Activated naive CD8-positive, alpha-beta T cell treated with anti-CD3 and anti-CD28 coated beads, Interleukin-2, amount 10 ng/mL, durations not matched to agents 7 days and 5 days (primary cell): ENCODE data around the gene FAM229B. TPM values are rescaled to one million over a fixed set of nuclear protein-coding genes. Genes with fewer than 3 reads are reported as not detected.

ENCODE experiments used
- ATAC-seq: fragments of 150-1000 bp; cut with Tn5 transposase; one replicate; pipeline ENCODE4 v1.10.0; 2021; ENCODE audit warnings: low read depth, moderate library complexity
- POLR2A ChIA-PET: fragments of 350-600 bp; sonication (Branson Sonifier 250); formaldehyde crosslinking; loops from one replicate; lab custom pipeline; 2021; ENCODE audit warnings: antibody characterized with exemption; lab: Charles Lee
- DNase-seq: peaks from one replicate; pipeline ENCODE4 v3.0.0; 2021
- H3K27ac Mint-ChIP-seq: one replicate; pipeline ENCODE4 v1.8.0; 2022; ENCODE audit warnings: mild to moderate bottlenecking, mixed read lengths
- H3K27me3 Mint-ChIP-seq: one replicate; pipeline ENCODE4 v1.8.0; 2022; ENCODE audit warnings: mild to moderate bottlenecking, moderate library complexity, mixed read lengths
- H3K36me3 Mint-ChIP-seq: one replicate; pipeline ENCODE4 v1.8.0; 2021; ENCODE audit warnings: mild to moderate bottlenecking, mixed read lengths
- H3K4me1 Mint-ChIP-seq: one replicate; pipeline ENCODE4 v1.8.0; 2021; ENCODE audit warnings: mixed read lengths
- H3K4me3 Mint-ChIP-seq: one replicate; pipeline ENCODE4 v1.8.0; 2022; ENCODE audit warnings: mild to moderate bottlenecking, moderate library complexity, mixed read lengths
- H3K9me3 Mint-ChIP-seq: one replicate; pipeline ENCODE4 v1.8.0; 2021; ENCODE audit warnings: mixed read lengths
- total RNA-seq, 2 experiments: library from RNA; stranded (reverse); gene quantifications; one replicate each; pipeline ENCODE4 v1.2.3, GENCODE V29; 2021

The FAM229B gene
- total RNA-seq, 2 experiments from 2014 or later: 1.9 to 2.3 TPM

GRCh38 chr6:112128208-112128607 is 40.8 kb downstream of the FAM229B start:
- no peak overlapping the region for H3K27ac Mint-ChIP-seq
- DNase-seq (no peak), ATAC-seq (no peak)
- peaks cover 10% of the 10 kb centered on the region for H3K27me3 Mint-ChIP-seq
- no peaks in the 10 kb centered on the region for H3K9me3 Mint-ChIP-seq
- H3K4me1 Mint-ChIP-seq: no peaks in the 10 kb centered on the region
- H3K36me3 Mint-ChIP-seq: no peaks in the 10 kb centered on the region
- no peak overlapping the region for H3K4me3 Mint-ChIP-seq
- POLR2A ChIA-PET: no interaction called here

GRCh38 chr6:112130878-112131277 is 43.5 kb downstream of the FAM229B start:
- Mint-ChIP-seq H3K9me3 (no peaks in the 10 kb centered on the region), H3K27ac (no peak overlapping the region), H3K4me1 (no peaks in the 10 kb centered on the region), H3K4me3 (no peak overlapping the region), H3K36me3 (no peaks in the 10 kb centered on the region), H3K27me3 (peaks cover 19% of the 10 kb centered on the region)
- POLR2A ChIA-PET: no interaction called here
- ATAC-seq (no peak), DNase-seq (no peak)

GRCh38 chr6:112139052-112139451 is 51.7 kb downstream of the FAM229B start:
- Mint-ChIP-seq H3K4me3 (no peak overlapping the region), H3K27me3 (peaks cover 7% of the 10 kb centered on the region), H3K27ac (no peak overlapping the region), H3K4me1 (no peaks in the 10 kb centered on the region), H3K9me3 (no peaks in the 10 kb centered on the region), H3K36me3 (no peaks in the 10 kb centered on the region)
- POLR2A ChIA-PET: no interaction called here
- DNase-seq (no peak), ATAC-seq (no peak)

DNA sequence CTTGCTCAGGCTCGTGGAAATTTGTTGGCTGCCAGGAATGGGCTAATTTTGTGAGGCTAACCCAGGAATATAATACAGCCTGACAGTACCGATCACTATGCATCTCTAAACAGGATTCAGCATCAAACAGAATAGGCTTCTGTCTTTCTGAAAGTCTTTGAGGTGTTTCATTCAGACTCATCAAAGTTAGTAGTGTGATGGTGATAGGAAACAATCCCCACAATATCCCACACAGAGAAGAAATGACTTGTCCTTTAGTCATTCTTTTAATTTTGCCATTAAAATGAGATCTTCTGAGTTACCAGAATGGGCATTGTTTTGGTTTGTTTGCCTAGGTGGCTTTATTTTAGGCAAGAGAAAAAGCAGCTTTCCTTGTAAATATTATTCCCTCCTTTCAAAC is 54.3 kb downstream of the FAM229B start:
- Mint-ChIP-seq H3K27ac (no peak overlapping the region), H3K27me3 (peaks cover 13% of the 10 kb centered on the region), H3K9me3 (no peaks in the 10 kb centered on the region), H3K36me3 (no peaks in the 10 kb centered on the region), H3K4me1 (no peaks in the 10 kb centered on the region), H3K4me3 (no peak overlapping the region)
- no peak for DNase-seq
- POLR2A ChIA-PET: no interaction called here
- ATAC-seq: no peak

DNA sequence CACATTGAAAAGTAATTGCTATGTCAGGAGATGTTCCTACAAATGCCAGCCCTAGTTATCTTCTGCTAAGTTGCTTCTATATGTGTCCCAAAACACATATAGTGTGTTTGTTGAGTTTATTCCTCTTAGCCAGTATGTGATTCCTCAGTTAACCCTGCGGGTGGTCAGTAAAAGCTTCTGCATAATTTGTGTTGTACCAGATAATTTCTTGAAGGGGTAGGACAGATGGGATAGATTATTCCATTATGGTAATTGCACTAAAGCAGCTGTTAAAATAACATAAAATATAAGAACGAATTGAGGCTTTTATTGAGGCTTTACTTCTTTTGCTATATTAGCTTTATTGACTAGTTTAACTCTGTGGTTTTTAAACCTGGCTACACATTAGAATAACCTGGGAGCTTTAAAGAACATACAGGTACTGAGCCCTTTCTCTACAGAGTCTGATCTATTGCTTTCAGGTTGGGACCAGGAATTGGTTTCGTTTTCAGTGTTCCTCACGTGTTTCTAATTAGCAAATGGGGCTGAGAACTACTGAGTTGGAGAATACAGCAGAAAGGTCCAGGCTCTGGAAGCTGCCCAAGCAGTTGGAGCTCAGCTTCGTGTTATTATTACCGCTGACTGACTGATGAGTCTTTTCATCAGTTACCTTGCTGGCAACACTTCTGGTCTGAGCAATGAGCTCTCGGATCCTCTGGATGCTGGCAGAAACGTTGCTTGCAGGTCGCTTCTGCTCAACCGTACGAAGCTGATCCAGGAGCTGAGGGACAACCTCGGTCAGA is 56.9 kb downstream of the FAM229B start:
- no peak for DNase-seq
- ATAC-seq: no peak
- H3K4me1 Mint-ChIP-seq: no peaks in the 10 kb centered on the region
- POLR2A ChIA-PET: no interaction called here
- peaks cover 18% of the 10 kb centered on the region for H3K27me3 Mint-ChIP-seq
- H3K27ac Mint-ChIP-seq: no peak overlapping the region
- H3K9me3 Mint-ChIP-seq: no peaks in the 10 kb centered on the region
- no peak overlapping the region for H3K4me3 Mint-ChIP-seq
- no peaks in the 10 kb centered on the region for H3K36me3 Mint-ChIP-seq

DNA sequence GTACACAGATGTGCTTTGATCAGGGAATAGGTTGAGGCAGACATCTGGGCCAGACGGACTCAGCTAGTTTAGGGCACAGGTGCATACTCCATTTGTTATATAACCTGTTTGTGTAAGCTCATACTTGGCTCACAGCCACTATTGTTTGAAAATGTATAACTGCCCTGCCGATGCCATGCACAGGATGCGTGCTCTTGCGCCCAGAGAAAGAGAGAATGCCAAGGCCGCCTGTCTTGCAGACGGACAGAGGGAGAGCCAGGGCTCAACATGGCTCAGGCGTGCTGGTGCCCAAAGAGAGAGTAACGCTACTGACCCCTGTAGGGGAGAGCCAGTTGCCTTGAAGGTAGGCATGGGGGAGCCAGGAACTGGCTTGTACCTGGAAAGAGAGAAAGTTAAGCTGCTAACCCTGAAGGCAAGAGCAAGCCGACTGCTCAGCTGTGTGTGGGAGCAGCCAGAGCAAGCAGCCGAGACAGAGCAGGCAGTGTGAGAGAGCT is 57.7 kb downstream of the FAM229B start:
- DNase-seq: no peak
- Mint-ChIP-seq H3K27ac (no peak overlapping the region), H3K4me1 (no peaks in the 10 kb centered on the region), H3K4me3 (no peak overlapping the region), H3K36me3 (no peaks in the 10 kb centered on the region), H3K9me3 (no peaks in the 10 kb centered on the region), H3K27me3 (peaks cover 20% of the 10 kb centered on the region)
- ATAC-seq: no peak
- POLR2A ChIA-PET: no interaction called here

- H3K4me1 Mint-ChIP-seq: no peaks in the 10 kb centered on the region
- H3K27ac Mint-ChIP-seq: no peak overlapping the region
- DNase-seq (no peak), ATAC-seq (no peak)
- H3K9me3 Mint-ChIP-seq: no peaks in the 10 kb centered on the region
- peaks cover 28% of the 10 kb centered on the region for H3K27me3 Mint-ChIP-seq
- H3K36me3 Mint-ChIP-seq: no peaks in the 10 kb centered on the region
- no peak overlapping the region for H3K4me3 Mint-ChIP-seq
- POLR2A ChIA-PET: interaction anchor here (0.5 kb wide), 1 partner anchor 1841 kb away, joined by 3 read pairs; no protein-coding TSS in a partner anchor
Observed at GRCh38 chr6:112148103-112148502, 60.7 kb downstream of the FAM229B start.

DNA sequence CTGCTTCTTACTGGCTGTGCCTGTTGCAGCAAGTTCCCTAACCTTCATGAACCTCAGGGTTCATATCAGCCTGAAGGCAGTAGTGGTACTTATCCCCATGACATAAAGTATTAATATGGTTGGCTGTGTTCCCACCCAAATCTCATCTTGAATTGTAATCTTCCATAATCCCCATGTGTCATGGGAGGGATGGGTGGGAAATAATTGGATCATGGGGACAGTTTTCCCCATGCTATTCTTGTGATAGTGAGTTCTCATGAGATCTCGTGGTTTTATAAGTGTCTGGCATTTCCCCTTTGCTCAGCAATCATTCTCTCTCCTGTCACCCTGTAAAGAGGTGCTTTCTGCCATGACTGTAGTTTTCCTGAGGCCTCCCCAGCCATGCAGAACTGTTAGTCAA is 61.8 kb downstream of the FAM229B start:
- no peaks in the 10 kb centered on the region for H3K9me3 Mint-ChIP-seq
- no peak for ATAC-seq
- H3K4me1 Mint-ChIP-seq: no peaks in the 10 kb centered on the region
- no peak overlapping the region for H3K27ac Mint-ChIP-seq
- no peak for DNase-seq
- H3K4me3 Mint-ChIP-seq: no peak overlapping the region
- no peaks in the 10 kb centered on the region for H3K36me3 Mint-ChIP-seq
- peaks cover 29% of the 10 kb centered on the region for H3K27me3 Mint-ChIP-seq
- POLR2A ChIA-PET: no interaction called here

GRCh38 chr6:112149719-112150263 is 62.4 kb downstream of the FAM229B start:
- no peak for ATAC-seq
- Mint-ChIP-seq H3K4me3 (no peak overlapping the region), H3K9me3 (no peaks in the 10 kb centered on the region), H3K27ac (no peak overlapping the region), H3K36me3 (no peaks in the 10 kb centered on the region), H3K4me1 (peaks cover 2% of the 10 kb centered on the region), H3K27me3 (peaks cover 29% of the 10 kb centered on the region)
- POLR2A ChIA-PET: no interaction called here
- DNase-seq: no peak

DNA sequence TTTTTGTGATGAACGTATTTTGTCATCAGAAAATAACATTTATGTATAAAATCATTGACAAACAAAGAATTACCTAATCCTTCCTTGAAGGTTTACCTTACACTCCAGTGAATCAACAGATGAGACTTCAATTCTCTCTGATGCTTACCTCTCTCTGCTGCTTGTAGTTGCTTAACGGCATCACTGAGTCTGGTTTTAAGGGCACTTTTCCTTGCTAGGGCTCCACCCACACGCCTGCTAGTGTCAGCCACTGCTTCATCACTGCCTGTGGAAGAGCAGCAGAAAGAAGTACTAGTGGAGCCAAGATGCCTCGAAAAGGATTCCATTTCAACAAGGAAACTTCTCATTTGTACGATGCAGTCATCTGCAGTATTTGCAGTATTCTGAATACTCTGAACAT is 63.0 kb downstream of the FAM229B start:
- ATAC-seq (no peak), DNase-seq (no peak)
- no peaks in the 10 kb centered on the region for H3K9me3 Mint-ChIP-seq
- H3K27ac Mint-ChIP-seq: no peak overlapping the region
- no peak overlapping the region for H3K4me3 Mint-ChIP-seq
- peaks cover 25% of the 10 kb centered on the region for H3K27me3 Mint-ChIP-seq
- POLR2A ChIA-PET: no interaction called here
- H3K4me1 Mint-ChIP-seq: peaks cover 2% of the 10 kb centered on the region
- no peaks in the 10 kb centered on the region for H3K36me3 Mint-ChIP-seq

Other genes starting within 250 kb of the FAM229B start
- 100 to 1,000 TPM; 363 to 409 TPM for gene FYN, start 214.1 kb upstream of the FAM229B start, total RNA-seq
- gene CCN6, start 33.5 kb upstream of the FAM229B start, total RNA-seq: not detected
- 10 to 100 TPM; 27.6 to 28.2 TPM for gene TUBE1, start 109 bp upstream of the FAM229B start, total RNA-seq
- gene LAMA4, start 167.0 kb downstream of the FAM229B start, total RNA-seq: not detected